ENCODE results near the gene RTN1.

RTN1 gene

DNA sequence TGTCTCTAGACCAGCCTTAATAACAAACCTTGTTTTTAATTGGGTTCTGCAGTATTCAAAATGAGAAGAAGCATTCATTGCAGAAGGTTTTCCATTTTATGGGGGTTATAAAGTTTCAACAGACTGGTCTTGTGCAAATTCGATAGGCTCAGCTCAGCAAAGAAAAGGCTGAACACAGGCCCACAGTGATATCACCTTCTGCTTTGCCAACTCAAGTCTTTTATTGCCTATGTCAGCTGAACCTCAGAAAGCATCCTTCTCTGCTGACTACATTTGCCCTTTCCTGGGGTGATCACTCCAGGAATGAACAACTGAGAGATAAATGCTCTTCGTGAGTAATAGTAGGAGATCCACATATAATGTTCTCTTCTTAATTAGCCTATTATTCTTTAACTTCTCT lies 159.5 kb downstream of the RTN1 start:
- Histone ChIP-seq H3K27me3 (replicated peaks; ENCODE audit: control insufficient read depth, insufficient read depth, low read length, poor library complexity, severe bottlenecking) (no peaks in the 10 kb centered on the region), H3K36me3 (ENCODE audit: control insufficient read depth, insufficient read depth, low read length) (no peaks in the 10 kb centered on the region), H3K9me3 (ENCODE audit: control insufficient read depth, low read length) (no peaks in the 10 kb centered on the region), H3K27ac (ENCODE audit: insufficient read depth, low read length, poor library complexity, severe bottlenecking) (no peak overlapping the region), H3K4me3 (ENCODE audit: insufficient read depth, low read depth, low read length, poor library complexity, severe bottlenecking) (no peak overlapping the region), H3K4me1 (ENCODE audit: control insufficient read depth, insufficient read depth, low read length, poor library complexity, severe bottlenecking) (no peaks in the 10 kb centered on the region)
- DNase-seq, result no peak

DNA sequence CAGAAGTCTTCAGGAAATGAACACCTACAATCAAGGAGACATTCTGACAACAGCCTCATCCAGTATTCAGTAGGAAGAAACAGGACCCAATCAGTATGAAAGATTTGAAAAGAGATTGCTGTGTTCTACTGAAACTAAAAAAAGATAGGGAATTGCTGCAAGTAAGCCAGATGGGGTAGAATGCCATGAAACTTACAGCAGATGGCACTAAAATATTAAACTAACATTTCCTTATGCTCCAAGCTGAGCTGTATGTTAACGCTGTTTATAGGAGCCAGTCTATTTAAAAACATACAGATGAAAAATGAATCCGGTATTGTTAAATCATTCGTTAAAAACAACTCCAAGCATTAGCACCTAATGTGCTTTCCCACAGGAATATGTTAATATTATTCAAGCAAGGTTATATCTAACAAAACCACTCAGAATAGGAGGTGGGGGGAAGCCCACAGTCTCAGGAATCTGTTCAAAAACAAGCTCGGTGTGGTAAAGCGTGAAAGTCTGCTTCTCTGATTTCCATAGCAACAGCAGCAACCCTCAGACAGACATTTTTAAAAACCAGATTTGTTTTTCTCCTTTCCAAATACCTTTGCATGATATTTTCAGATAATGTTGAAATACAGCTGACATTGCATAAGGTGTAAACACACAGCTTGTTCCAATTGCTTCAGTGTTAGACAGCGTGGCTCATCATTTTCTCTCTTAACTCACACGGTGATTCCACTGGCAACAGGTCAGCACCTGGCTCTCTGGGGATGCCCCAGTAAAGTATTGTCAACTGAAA lies 162.6 kb downstream of the RTN1 start:
- DNase-seq, result no peak
- Histone ChIP-seq H3K36me3 (ENCODE audit: control insufficient read depth, insufficient read depth, low read length) (no peaks in the 10 kb centered on the region), H3K9me3 (ENCODE audit: control insufficient read depth, low read length) (no peaks in the 10 kb centered on the region), H3K4me1 (ENCODE audit: control insufficient read depth, insufficient read depth, low read length, poor library complexity, severe bottlenecking) (no peaks in the 10 kb centered on the region), H3K27ac (ENCODE audit: insufficient read depth, low read length, poor library complexity, severe bottlenecking) (no peak overlapping the region), H3K27me3 (replicated peaks; ENCODE audit: control insufficient read depth, insufficient read depth, low read length, poor library complexity, severe bottlenecking) (no peaks in the 10 kb centered on the region), H3K4me3 (ENCODE audit: insufficient read depth, low read depth, low read length, poor library complexity, severe bottlenecking) (no peak overlapping the region)

GRCh38 chr14:59705866-59706265 lies 164.7 kb downstream of the RTN1 start:
- Histone ChIP-seq H3K27ac (ENCODE audit: insufficient read depth, low read length, poor library complexity, severe bottlenecking) (no peak overlapping the region), H3K4me1 (ENCODE audit: control insufficient read depth, insufficient read depth, low read length, poor library complexity, severe bottlenecking) (no peaks in the 10 kb centered on the region), H3K27me3 (replicated peaks; ENCODE audit: control insufficient read depth, insufficient read depth, low read length, poor library complexity, severe bottlenecking) (no peaks in the 10 kb centered on the region), H3K4me3 (ENCODE audit: insufficient read depth, low read depth, low read length, poor library complexity, severe bottlenecking) (no peak overlapping the region), H3K9me3 (ENCODE audit: control insufficient read depth, low read length) (no peaks in the 10 kb centered on the region), H3K36me3 (ENCODE audit: control insufficient read depth, insufficient read depth, low read length) (no peaks in the 10 kb centered on the region)
- no peak for DNase-seq

DNA sequence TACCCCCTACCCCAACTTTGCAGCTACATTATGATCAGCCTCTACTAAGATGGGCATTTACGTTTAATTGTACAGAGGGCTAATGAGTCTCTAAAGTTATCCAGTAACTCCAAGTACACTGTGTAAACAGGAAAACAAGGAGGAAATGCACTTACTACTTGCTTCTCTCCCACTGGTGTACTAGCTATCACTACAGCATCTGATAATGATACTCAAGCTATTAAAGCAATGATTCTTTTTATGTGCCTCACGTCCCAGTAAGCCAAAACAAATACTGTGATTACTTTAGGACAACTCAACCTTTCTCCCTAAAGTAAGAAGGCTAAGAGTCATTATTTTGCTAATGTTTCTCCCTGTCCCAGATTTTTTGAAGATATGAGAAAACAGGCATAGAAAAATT lies 165.3 kb downstream of the RTN1 start:
- H3K36me3 ChIP-seq (ENCODE audit: control insufficient read depth, insufficient read depth, low read length), result no peaks in the 10 kb centered on the region
- H3K4me3 ChIP-seq (ENCODE audit: insufficient read depth, low read depth, low read length, poor library complexity, severe bottlenecking), result no peak overlapping the region
- no peaks in the 10 kb centered on the region for H3K9me3 ChIP-seq (ENCODE audit: control insufficient read depth, low read length)
- DNase-seq, result no peak
- H3K27ac ChIP-seq (ENCODE audit: insufficient read depth, low read length, poor library complexity, severe bottlenecking), result no peak overlapping the region
- no peaks in the 10 kb centered on the region for H3K4me1 ChIP-seq (ENCODE audit: control insufficient read depth, insufficient read depth, low read length, poor library complexity, severe bottlenecking)
- no peaks in the 10 kb centered on the region for H3K27me3 ChIP-seq (replicated peaks; ENCODE audit: control insufficient read depth, insufficient read depth, low read length, poor library complexity, severe bottlenecking)

DNA sequence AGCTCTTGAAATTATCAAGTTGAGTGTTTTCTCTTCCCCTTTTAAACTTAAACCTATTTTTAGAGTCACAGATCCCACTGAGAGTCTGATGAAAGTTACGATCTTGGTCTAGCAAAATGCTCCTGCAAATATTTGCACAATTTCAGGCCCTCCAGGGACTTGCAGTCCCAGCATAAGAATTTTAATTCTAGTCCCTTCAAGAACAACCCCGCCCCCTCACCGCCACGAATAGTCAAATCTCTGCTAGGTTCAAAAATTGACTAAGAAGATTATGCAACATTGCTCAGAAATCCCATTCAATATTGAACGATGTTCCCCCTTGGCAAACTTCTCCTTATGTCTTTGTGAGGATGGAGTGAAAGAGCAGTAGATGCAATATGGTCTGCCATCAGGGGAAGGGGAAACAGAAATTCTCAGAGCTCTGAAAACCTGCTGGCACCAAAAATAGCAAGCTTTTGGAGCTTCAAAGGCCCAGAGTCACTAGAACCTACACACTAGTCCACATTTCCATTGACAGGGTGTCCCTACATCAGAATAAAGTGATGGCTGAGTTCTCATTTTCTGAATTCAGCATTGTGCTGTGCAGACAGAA lies 166.4 kb downstream of the RTN1 start:
- Histone ChIP-seq H3K9me3 (ENCODE audit: control insufficient read depth, low read length) (no peaks in the 10 kb centered on the region), H3K4me3 (ENCODE audit: insufficient read depth, low read depth, low read length, poor library complexity, severe bottlenecking) (no peak overlapping the region), H3K36me3 (ENCODE audit: control insufficient read depth, insufficient read depth, low read length) (no peaks in the 10 kb centered on the region), H3K27ac (ENCODE audit: insufficient read depth, low read length, poor library complexity, severe bottlenecking) (no peak overlapping the region), H3K4me1 (ENCODE audit: control insufficient read depth, insufficient read depth, low read length, poor library complexity, severe bottlenecking) (no peaks in the 10 kb centered on the region), H3K27me3 (replicated peaks; ENCODE audit: control insufficient read depth, insufficient read depth, low read length, poor library complexity, severe bottlenecking) (no peaks in the 10 kb centered on the region)
- no peak for DNase-seq

DNA sequence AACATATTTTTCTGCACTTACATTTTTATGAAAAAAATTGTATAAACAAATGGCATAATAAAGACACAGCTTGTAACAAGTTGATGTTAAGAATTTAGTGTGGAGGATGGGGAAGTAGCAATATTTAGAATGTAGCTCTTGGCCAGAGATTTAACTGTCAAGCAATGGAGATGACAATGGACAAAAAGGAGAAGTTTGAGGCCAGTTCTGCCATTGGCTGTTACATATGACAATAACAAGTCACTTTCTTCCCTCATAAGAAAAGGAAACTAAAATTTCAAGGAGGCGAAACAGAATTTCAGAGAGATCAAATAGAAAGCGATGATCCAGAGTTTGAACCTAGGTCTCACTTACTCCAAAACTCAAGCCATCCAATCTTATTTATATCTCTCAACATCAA lies 171.1 kb downstream of the RTN1 start:
- Histone ChIP-seq H3K4me1 (ENCODE audit: control insufficient read depth, insufficient read depth, low read length, poor library complexity, severe bottlenecking) (no peaks in the 10 kb centered on the region), H3K36me3 (ENCODE audit: control insufficient read depth, insufficient read depth, low read length) (no peaks in the 10 kb centered on the region), H3K27me3 (replicated peaks; ENCODE audit: control insufficient read depth, insufficient read depth, low read length, poor library complexity, severe bottlenecking) (no peaks in the 10 kb centered on the region), H3K27ac (ENCODE audit: insufficient read depth, low read length, poor library complexity, severe bottlenecking) (no peak overlapping the region), H3K4me3 (ENCODE audit: insufficient read depth, low read depth, low read length, poor library complexity, severe bottlenecking) (no peak overlapping the region), H3K9me3 (ENCODE audit: control insufficient read depth, low read length) (no peaks in the 10 kb centered on the region)
- DNase-seq, result no peak

DNA sequence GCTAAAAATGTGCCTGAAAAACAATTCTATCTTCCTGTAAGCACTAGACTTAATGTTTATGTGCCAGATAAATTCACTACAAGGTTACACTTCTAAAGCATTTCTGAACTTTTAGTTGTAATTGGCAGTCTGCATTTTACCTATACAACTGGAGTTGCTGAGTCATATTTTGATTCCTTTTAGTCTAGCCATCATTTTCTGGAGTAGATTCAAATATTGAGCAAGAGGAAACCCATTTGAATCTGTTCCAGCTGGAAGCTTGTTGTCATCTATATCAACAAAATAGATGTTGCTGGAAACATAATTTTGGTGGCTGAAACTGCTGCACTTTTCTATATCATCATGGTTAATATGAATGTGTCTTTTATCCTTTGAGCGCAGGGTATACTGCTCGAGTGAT lies 171.8 kb downstream of the RTN1 start:
- Histone ChIP-seq H3K36me3 (ENCODE audit: control insufficient read depth, insufficient read depth, low read length) (no peaks in the 10 kb centered on the region), H3K27me3 (replicated peaks; ENCODE audit: control insufficient read depth, insufficient read depth, low read length, poor library complexity, severe bottlenecking) (no peaks in the 10 kb centered on the region), H3K4me3 (ENCODE audit: insufficient read depth, low read depth, low read length, poor library complexity, severe bottlenecking) (no peak overlapping the region), H3K4me1 (ENCODE audit: control insufficient read depth, insufficient read depth, low read length, poor library complexity, severe bottlenecking) (no peaks in the 10 kb centered on the region), H3K9me3 (ENCODE audit: control insufficient read depth, low read length) (no peaks in the 10 kb centered on the region), H3K27ac (ENCODE audit: insufficient read depth, low read length, poor library complexity, severe bottlenecking) (no peak overlapping the region)
- DNase-seq, result no peak

DNA sequence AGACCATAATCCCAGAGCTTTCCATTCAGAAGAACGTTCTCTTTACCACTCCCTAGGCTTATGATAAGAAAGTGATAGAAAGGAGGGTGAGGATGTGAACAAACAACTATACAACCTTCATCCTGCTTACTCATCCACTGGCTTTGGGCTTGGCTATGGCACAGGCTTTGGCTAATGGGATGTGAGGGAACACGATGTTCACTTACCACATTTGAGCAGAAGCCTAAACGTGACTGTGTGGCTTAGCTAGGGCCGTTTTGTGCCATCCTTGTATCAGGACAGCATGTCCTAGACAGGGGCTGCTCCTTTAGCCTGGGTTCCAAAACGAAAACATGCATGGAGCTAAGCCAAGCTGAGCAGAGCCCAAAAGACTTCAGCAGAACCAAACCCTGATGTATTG lies 175.4 kb downstream of the RTN1 start:
- Histone ChIP-seq H3K36me3 (ENCODE audit: control insufficient read depth, insufficient read depth, low read length) (no peaks in the 10 kb centered on the region), H3K4me3 (ENCODE audit: insufficient read depth, low read depth, low read length, poor library complexity, severe bottlenecking) (no peak overlapping the region), H3K27ac (ENCODE audit: insufficient read depth, low read length, poor library complexity, severe bottlenecking) (no peak overlapping the region), H3K27me3 (replicated peaks; ENCODE audit: control insufficient read depth, insufficient read depth, low read length, poor library complexity, severe bottlenecking) (no peaks in the 10 kb centered on the region), H3K9me3 (ENCODE audit: control insufficient read depth, low read length) (no peaks in the 10 kb centered on the region), H3K4me1 (ENCODE audit: control insufficient read depth, insufficient read depth, low read length, poor library complexity, severe bottlenecking) (no peaks in the 10 kb centered on the region)
- DNase-seq, result no peak

GRCh38 chr14:59691266-59691665 lies 179.3 kb downstream of the RTN1 start:
- H3K4me1 ChIP-seq (ENCODE audit: control insufficient read depth, insufficient read depth, low read length, poor library complexity, severe bottlenecking), result no peaks in the 10 kb centered on the region
- no peak overlapping the region for H3K27ac ChIP-seq (ENCODE audit: insufficient read depth, low read length, poor library complexity, severe bottlenecking)
- no peaks in the 10 kb centered on the region for H3K36me3 ChIP-seq (ENCODE audit: control insufficient read depth, insufficient read depth, low read length)
- H3K27me3 ChIP-seq (replicated peaks; ENCODE audit: control insufficient read depth, insufficient read depth, low read length, poor library complexity, severe bottlenecking), result no peaks in the 10 kb centered on the region
- no peak overlapping the region for H3K4me3 ChIP-seq (ENCODE audit: insufficient read depth, low read depth, low read length, poor library complexity, severe bottlenecking)
- DNase-seq, result no peak
- no peaks in the 10 kb centered on the region for H3K9me3 ChIP-seq (ENCODE audit: control insufficient read depth, low read length)

DNA sequence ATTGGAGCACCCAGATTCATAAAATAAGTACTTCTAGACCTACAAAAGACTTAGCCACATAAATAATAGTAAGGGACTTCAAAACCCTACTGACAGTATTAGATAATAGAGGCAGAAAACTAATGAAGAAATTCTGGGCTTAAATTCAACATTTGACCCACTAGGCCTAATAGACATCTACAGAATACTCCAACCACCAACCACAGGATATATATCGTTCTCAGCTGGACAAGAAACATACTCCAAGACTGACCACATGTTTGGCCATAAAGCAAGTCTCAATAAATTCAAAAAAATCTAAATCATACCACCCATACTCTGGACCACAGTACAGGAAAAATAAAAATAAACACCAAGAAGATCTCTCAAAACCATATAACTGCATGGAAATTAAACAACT lies 180.2 kb downstream of the RTN1 start:
- H3K36me3 ChIP-seq (ENCODE audit: control insufficient read depth, insufficient read depth, low read length), result no peaks in the 10 kb centered on the region
- H3K27me3 ChIP-seq (replicated peaks; ENCODE audit: control insufficient read depth, insufficient read depth, low read length, poor library complexity, severe bottlenecking), result no peaks in the 10 kb centered on the region
- H3K9me3 ChIP-seq (ENCODE audit: control insufficient read depth, low read length), result no peaks in the 10 kb centered on the region
- H3K4me1 ChIP-seq (ENCODE audit: control insufficient read depth, insufficient read depth, low read length, poor library complexity, severe bottlenecking), result no peaks in the 10 kb centered on the region
- no peak overlapping the region for H3K4me3 ChIP-seq (ENCODE audit: insufficient read depth, low read depth, low read length, poor library complexity, severe bottlenecking)
- H3K27ac ChIP-seq (ENCODE audit: insufficient read depth, low read length, poor library complexity, severe bottlenecking), result no peak overlapping the region
- no peak for DNase-seq
